GM12878 (cell line): Measurements from ENCODE around the gene CYSRT1.

Experiments
- ASH2L ChIP-seq: fragments of 300-600, 200-600 bp; sonication (generic); IDR thresholded peaks from 2 replicates; pipeline ENCODE4 v1.6.1; 2017; ENCODE audit warnings: low read depth, mild to moderate bottlenecking, borderline replicate concordance
- CBX3 ChIP-seq: fragments of 200-600 bp; sonication (generic); IDR thresholded peaks from 2 replicates; pipeline ENCODE4 v1.6.1; 2016; ENCODE audit warnings: low read depth, borderline replicate concordance
- CHD1 ChIP-seq: IDR thresholded peaks from 2 replicates; pipeline ENCODE4 v1.6.1; 2012; ENCODE audit warnings: low read depth, low read length, improper control_type of control experiment
- CHD2 ChIP-seq: IDR thresholded peaks from 2 replicates; pipeline ENCODE4 v1.6.1; 2011; ENCODE audit warnings: low read depth, low read length, improper control_type of control experiment, borderline replicate concordance
- EZH2 ChIP-seq: IDR thresholded peaks from 2 replicates; pipeline ENCODE4 v1.6.1; 2012; ENCODE audit warnings: low read depth, mild to moderate bottlenecking, control low read depth, inconsistent platforms, low read length, borderline replicate concordance; ENCODE audit not compliant: control insufficient read depth
- POLR2A ChIP-seq: IDR thresholded peaks from 2 replicates; pipeline ENCODE4 v1.6.1; 2011; ENCODE audit warnings: low read depth, mild to moderate bottlenecking, low read length
- POLR2AphosphoS5 ChIP-seq: IDR thresholded peaks from 2 replicates; pipeline ENCODE4 v1.6.1; 2011; ENCODE audit warnings: mild to moderate bottlenecking, low read length, inconsistent platforms
- SMAD1 ChIP-seq: fragments of 450-650 bp; IDR thresholded peaks from 2 replicates; pipeline ENCODE4 v1.6.1; 2018; ENCODE audit warnings: mild to moderate bottlenecking, low read depth; ENCODE audit not compliant: partially characterized antibody
- ZNF274 ChIP-seq: IDR thresholded peaks from one replicate; pipeline ENCODE4 v1.8.0; 2011; ENCODE audit not compliant: insufficient read length, insufficient read depth
- TF ChIP-seq, protein P1 (sequence below), 3 experiments: IDR thresholded peaks in 2 of 3; conservative IDR thresholded peaks in 1 of 3; 2 replicates each; pipeline ENCODE4 v1.5.1; 2011; ENCODE audit warnings: low read depth in 3 of 3, low read length in 3 of 3, mild to moderate bottlenecking in 3 of 3, control low read depth in 2 of 3, moderate library complexity in 2 of 3, inconsistent platforms in 1 of 3, mixed read lengths in 1 of 3; ENCODE audit not compliant: control insufficient read depth in 2 of 3, insufficient read depth in 1 of 3; ENCODE audit errors: extremely low read depth in 1 of 3
- TF ChIP-seq, protein P2 (sequence below): fragments of 150-350 bp; IDR thresholded peaks from 2 replicates; pipeline ENCODE4 v1.6.1; 2016; ENCODE audit warnings: low read depth, low read length
- TF ChIP-seq, protein P3 (sequence below): IDR thresholded peaks from 2 replicates; pipeline ENCODE4 v1.6.1; 2012; ENCODE audit warnings: mild to moderate bottlenecking, low read depth, low read length
- TF ChIP-seq, protein P4 (sequence below): IDR thresholded peaks from 2 replicates; pipeline ENCODE4 v1.6.1; 2011; ENCODE audit warnings: low read depth, low read length, improper control_type of control experiment, borderline replicate concordance

DNA sequence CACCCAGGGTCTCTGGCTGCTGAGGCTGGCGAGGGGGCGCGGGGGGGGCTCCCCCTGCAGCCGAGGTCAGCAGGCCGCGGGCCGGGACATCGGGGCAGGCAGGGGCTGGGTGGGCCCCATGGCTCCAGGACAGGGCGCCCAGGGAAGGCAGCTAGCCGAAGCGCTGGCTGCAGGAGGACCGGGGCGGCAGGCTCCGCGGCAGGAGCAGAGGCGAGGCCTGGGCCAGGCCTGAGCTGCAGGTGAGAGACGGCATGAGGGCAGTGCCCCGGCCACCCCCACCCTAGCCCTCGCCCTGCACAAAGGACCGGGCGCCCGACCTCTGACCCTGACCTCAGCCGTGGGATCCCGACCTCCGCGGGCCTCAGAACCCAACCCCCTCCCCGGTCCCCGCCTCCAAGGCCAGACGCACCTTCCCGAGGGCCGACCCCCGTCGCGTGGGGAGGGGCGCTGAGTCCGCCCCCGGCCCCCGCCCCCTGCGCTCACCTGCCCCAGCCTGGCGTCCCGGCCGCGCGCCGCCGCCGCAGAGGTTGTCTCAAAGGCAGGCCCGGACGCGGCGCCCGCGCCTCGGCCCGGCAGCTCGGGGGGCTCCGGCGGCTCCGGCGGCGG, 3.4 kb upstream of the CYSRT1 start:
- no peak for TF ChIP-seq CHD2
- TF ChIP-seq, protein P1, sequence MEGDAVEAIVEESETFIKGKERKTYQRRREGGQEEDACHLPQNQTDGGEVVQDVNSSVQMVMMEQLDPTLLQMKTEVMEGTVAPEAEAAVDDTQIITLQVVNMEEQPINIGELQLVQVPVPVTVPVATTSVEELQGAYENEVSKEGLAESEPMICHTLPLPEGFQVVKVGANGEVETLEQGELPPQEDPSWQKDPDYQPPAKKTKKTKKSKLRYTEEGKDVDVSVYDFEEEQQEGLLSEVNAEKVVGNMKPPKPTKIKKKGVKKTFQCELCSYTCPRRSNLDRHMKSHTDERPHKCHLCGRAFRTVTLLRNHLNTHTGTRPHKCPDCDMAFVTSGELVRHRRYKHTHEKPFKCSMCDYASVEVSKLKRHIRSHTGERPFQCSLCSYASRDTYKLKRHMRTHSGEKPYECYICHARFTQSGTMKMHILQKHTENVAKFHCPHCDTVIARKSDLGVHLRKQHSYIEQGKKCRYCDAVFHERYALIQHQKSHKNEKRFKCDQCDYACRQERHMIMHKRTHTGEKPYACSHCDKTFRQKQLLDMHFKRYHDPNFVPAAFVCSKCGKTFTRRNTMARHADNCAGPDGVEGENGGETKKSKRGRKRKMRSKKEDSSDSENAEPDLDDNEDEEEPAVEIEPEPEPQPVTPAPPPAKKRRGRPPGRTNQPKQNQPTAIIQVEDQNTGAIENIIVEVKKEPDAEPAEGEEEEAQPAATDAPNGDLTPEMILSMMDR (IDR thresholded peaks at IDR 0.05 in 2 of 3, conservative IDR thresholded peaks at IDR 0.05 in 1 of 3; ENCODE audit: control insufficient read depth in 2 of 3, extremely low read depth in 1 of 3, insufficient read depth in 1 of 3, low read depth in 3 of 3, low read length in 3 of 3), result no peak
- TF ChIP-seq ASH2L, result no peak
- no peak for TF ChIP-seq CBX3
- TF ChIP-seq, protein P2, sequence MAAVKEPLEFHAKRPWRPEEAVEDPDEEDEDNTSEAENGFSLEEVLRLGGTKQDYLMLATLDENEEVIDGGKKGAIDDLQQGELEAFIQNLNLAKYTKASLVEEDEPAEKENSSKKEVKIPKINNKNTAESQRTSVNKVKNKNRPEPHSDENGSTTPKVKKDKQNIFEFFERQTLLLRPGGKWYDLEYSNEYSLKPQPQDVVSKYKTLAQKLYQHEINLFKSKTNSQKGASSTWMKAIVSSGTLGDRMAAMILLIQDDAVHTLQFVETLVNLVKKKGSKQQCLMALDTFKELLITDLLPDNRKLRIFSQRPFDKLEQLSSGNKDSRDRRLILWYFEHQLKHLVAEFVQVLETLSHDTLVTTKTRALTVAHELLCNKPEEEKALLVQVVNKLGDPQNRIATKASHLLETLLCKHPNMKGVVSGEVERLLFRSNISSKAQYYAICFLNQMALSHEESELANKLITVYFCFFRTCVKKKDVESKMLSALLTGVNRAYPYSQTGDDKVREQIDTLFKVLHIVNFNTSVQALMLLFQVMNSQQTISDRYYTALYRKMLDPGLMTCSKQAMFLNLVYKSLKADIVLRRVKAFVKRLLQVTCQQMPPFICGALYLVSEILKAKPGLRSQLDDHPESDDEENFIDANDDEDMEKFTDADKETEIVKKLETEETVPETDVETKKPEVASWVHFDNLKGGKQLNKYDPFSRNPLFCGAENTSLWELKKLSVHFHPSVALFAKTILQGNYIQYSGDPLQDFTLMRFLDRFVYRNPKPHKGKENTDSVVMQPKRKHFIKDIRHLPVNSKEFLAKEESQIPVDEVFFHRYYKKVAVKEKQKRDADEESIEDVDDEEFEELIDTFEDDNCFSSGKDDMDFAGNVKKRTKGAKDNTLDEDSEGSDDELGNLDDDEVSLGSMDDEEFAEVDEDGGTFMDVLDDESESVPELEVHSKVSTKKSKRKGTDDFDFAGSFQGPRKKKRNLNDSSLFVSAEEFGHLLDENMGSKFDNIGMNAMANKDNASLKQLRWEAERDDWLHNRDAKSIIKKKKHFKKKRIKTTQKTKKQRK, result no peak
- TF ChIP-seq EZH2, result no peak
- TF ChIP-seq SMAD1, result no peak
- TF ChIP-seq POLR2A, result no peak
- TF ChIP-seq, protein P3, sequence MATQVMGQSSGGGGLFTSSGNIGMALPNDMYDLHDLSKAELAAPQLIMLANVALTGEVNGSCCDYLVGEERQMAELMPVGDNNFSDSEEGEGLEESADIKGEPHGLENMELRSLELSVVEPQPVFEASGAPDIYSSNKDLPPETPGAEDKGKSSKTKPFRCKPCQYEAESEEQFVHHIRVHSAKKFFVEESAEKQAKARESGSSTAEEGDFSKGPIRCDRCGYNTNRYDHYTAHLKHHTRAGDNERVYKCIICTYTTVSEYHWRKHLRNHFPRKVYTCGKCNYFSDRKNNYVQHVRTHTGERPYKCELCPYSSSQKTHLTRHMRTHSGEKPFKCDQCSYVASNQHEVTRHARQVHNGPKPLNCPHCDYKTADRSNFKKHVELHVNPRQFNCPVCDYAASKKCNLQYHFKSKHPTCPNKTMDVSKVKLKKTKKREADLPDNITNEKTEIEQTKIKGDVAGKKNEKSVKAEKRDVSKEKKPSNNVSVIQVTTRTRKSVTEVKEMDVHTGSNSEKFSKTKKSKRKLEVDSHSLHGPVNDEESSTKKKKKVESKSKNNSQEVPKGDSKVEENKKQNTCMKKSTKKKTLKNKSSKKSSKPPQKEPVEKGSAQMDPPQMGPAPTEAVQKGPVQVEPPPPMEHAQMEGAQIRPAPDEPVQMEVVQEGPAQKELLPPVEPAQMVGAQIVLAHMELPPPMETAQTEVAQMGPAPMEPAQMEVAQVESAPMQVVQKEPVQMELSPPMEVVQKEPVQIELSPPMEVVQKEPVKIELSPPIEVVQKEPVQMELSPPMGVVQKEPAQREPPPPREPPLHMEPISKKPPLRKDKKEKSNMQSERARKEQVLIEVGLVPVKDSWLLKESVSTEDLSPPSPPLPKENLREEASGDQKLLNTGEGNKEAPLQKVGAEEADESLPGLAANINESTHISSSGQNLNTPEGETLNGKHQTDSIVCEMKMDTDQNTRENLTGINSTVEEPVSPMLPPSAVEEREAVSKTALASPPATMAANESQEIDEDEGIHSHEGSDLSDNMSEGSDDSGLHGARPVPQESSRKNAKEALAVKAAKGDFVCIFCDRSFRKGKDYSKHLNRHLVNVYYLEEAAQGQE, result no peak
- TF ChIP-seq ZNF274, result no peak
- TF ChIP-seq POLR2AphosphoS5, result no peak
- TF ChIP-seq, protein P4, sequence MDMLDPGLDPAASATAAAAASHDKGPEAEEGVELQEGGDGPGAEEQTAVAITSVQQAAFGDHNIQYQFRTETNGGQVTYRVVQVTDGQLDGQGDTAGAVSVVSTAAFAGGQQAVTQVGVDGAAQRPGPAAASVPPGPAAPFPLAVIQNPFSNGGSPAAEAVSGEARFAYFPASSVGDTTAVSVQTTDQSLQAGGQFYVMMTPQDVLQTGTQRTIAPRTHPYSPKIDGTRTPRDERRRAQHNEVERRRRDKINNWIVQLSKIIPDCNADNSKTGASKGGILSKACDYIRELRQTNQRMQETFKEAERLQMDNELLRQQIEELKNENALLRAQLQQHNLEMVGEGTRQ, result no peak
- TF ChIP-seq CHD1, result no peak
